Measurements from ENCODE around the gene MACC1. TPM values are rescaled to one million over a fixed set of nuclear protein-coding genes. Genes with fewer than 3 reads are reported as not detected.

MACC1 gene
- total and polyA plus RNA-seq, 2 donors (not counting 3 experiments of a cell fraction or from before 2014, with no cell fraction given): not detected

DNA sequence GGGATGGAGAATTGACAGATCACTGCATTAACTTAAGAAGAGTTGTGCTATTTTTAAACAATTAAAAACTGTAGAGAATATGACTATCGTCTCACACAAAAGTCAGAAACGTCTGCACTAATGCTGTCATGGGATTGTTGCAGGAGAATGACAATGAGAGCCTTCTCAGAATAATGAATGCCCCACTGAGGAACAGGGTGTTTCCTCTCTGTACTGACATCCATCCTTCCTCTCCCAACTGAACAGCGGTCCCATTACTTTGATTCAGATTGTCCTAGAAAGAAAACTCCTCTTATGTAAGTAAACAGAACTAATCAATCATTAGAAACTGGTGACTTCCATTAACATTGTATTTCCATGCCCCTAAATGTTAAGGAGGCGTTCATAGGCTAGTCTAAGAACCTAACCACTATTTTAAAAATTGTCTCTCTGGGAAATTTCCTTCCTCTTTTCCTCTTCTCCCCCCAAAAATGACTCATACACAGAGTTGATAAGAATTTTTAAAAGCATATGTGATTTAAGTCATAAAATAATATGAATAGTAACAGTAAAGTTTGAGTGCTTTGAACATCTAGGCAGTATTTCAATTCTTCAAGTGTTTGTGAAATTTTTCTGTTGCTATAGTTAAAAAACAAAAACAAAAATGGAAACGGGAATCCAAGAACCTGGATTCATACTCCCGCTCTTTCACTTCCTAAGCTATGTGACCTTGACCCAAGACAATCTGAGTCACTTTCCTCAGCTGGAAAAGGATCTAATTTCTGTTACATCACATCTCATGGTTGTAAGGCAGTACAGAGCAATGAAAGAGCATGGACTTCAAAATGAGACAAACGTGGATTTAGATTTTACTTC lies 12.7 kb upstream of the MACC1 start:
- dilution Hi-C loops (cut with MboI; ENCODE audit: extremely low pct_ligation_motif_present, low sequenced_read_pairs) (no loop called here), intact Hi-C loops (cut with micrococcal nuclease) (loop anchor here (1.0 kb wide), 5 partner anchors 10 to 412 kb away; no protein-coding TSS in a partner anchor)
- H3K9me3 ChIP-seq (replicated peaks; ENCODE audit: control insufficient read depth, insufficient read depth, low read length): no peaks in the 10 kb centered on the region
- no peaks in the 10 kb centered on the region for H3K27me3 ChIP-seq (ENCODE audit: control insufficient read depth in 2 of 2, insufficient read depth in 2 of 2, low read length in 2 of 2)
- H2AFZ ChIP-seq (ENCODE audit: low read depth, low read length): peak overlapping the region; percentile 71
- peak; percentile 86 for FAIRE-seq
- H3K79me2 ChIP-seq (ENCODE audit: control insufficient read depth, insufficient read depth, low read length): no peaks in the 10 kb centered on the region
- TF ChIP-seq CTCF (IDR thresholded peaks at IDR 0.05; ENCODE audit: extremely low read depth in 1 of 2, insufficient read depth in 1 of 2, low read depth in 1 of 2, low read length in 2 of 2) (no peak), MYC (IDR thresholded peaks at IDR 0.05; ENCODE audit: low read depth, low read length) (no peak), JUN (IDR thresholded peaks at IDR 0.05; ENCODE audit: borderline replicate concordance, insufficient read depth, insufficient read length, low read depth) (peak; percentile 95), POLR2A (IDR thresholded peaks at IDR 0.05; ENCODE audit: low read depth, low read length) (no peak), FOS (IDR thresholded peaks at IDR 0.05; ENCODE audit: borderline replicate concordance, insufficient read depth, low read length) (peak; percentile 79), GATA2 (IDR thresholded peaks at IDR 0.05; ENCODE audit: insufficient read depth, insufficient read length, low read depth, low read length) (peak; percentile 40), POLR2AphosphoS5 (IDR thresholded peaks at IDR 0.05; ENCODE audit: insufficient read depth, low read depth, low read length) (no peak), EZH2 (IDR thresholded peaks at IDR 0.05; ENCODE audit: borderline replicate concordance, low read depth, low read length, severe bottlenecking) (no peak)
- TF ChIP-seq, protein P1, sequence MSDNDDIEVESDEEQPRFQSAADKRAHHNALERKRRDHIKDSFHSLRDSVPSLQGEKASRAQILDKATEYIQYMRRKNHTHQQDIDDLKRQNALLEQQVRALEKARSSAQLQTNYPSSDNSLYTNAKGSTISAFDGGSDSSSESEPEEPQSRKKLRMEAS (IDR thresholded peaks at IDR 0.05; ENCODE audit: insufficient read depth, insufficient read length): no peak
- BruUV-seq (replicated peaks): TSS peak; percentile 93
- ChIA-PET CTCF (interaction anchor here (0.9 to 2.5 kb wide), 7 partner anchors 10 to 482 kb away, joined by 3 to 10 read pairs (median 4); partner anchors contain the start of gene ITGB8), POLR2A (no interaction called here)
- peak overlapping the region; percentile 70 for H3K9ac ChIP-seq (replicated peaks; ENCODE audit: extremely low read depth, insufficient read depth, low read length)
- no peaks in the 10 kb centered on the region for H4K20me1 ChIP-seq (replicated peaks; ENCODE audit: control insufficient read depth, extremely low read depth, insufficient read depth, low read length)
- peak; percentile 95 for DNase-seq (ENCODE audit: low read depth, low spot score)
- H3K36me3 ChIP-seq (ENCODE audit: control insufficient read depth in 2 of 2, extremely low read depth in 1 of 2, insufficient read depth in 2 of 2, low read length in 2 of 2): no peaks in the 10 kb centered on the region
- H3K9me1 ChIP-seq (replicated peaks; ENCODE audit: control insufficient read depth, extremely low read depth, insufficient read depth, low read length): no peaks in the 10 kb centered on the region
- no peak overlapping the region for H3K4me3 ChIP-seq (replicated peaks in 1 of 3; ENCODE audit: insufficient read depth in 1 of 3, low read depth in 1 of 3, low read length in 3 of 3)
- peaks cover 20% of the 10 kb centered on the region for H3K4me1 ChIP-seq (ENCODE audit: control insufficient read depth, extremely low read depth, insufficient read depth, low read length)
- peak overlapping the region; percentile 75 for H3K4me2 ChIP-seq (ENCODE audit: insufficient read depth, low read length)
- peak overlapping the region; percentile 99 for H3K27ac ChIP-seq (ENCODE audit: insufficient read depth, low read depth, low read length)
